Activated T-cell treated with anti-CD3 and anti-CD28 coated beads, Interleukin-2, amount 50 U/mL, for 4 hours (primary cell): Measurements from ENCODE around the gene PRR29. TPM values are rescaled to one million over a fixed set of nuclear protein-coding genes. Genes with fewer than 3 reads are reported as not detected.

Experiments used
- ATAC-seq, 2 donors: fragments of 200-7000 bp; cut with Tn5 transposase; one replicate each; pipeline ENCODE4 v1.10.0; 2021
- DNase-seq: peaks from one replicate; pipeline ENCODE4 v3.0.0-alpha.2; 2020
- H3K27me3 Mint-ChIP-seq: one replicate; pipeline ENCODE4 v1.8.0; 2021; ENCODE audit warnings: low read depth, mixed read lengths
- H3K36me3 Mint-ChIP-seq: one replicate; pipeline ENCODE4 v1.8.0; 2022; ENCODE audit warnings: mixed read lengths; ENCODE audit not compliant: insufficient read depth
- H3K4me1 Mint-ChIP-seq: one replicate; pipeline ENCODE4 v1.8.0; 2021; ENCODE audit warnings: low read depth, mixed read lengths
- H3K4me3 Mint-ChIP-seq: one replicate; pipeline ENCODE4 v1.8.0; 2021; ENCODE audit warnings: mild to moderate bottlenecking, moderate library complexity, mixed read lengths
- H3K9me3 Mint-ChIP-seq: one replicate; pipeline ENCODE4 v1.8.0; 2021; ENCODE audit warnings: mixed read lengths
- total RNA-seq, 3 donors: library from RNA; stranded (reverse); gene quantifications; one replicate each; pipeline ENCODE4 v1.2.1, GENCODE V29; 2021

PRR29 gene
- total RNA-seq, 3 donors from 2014 or later, result 0.16 TPM; not detected in 2

GRCh38 chr17:64053101-64053500 is 55.0 kb downstream of the PRR29 start:
- H3K4me1 Mint-ChIP-seq, result peaks cover 52% of the 10 kb centered on the region
- no peaks in the 10 kb centered on the region for H3K9me3 Mint-ChIP-seq
- H3K36me3 Mint-ChIP-seq, result peaks cover 53% of the 10 kb centered on the region
- ATAC-seq (no peak), DNase-seq (no peak)
- H3K27me3 Mint-ChIP-seq, result no peaks in the 10 kb centered on the region
- H3K4me3 Mint-ChIP-seq, result no peak overlapping the region

Other genes with a start within 250 kb of the PRR29 start
- gene CCDC47, start 224.8 kb upstream of the PRR29 start, total RNA-seq, result 100 to 1,000 TPM in 2 of 3 donors, 10 to 100 TPM in 1; 99.5 to 103 (median 102) TPM
- gene DDX42, start 224.2 kb upstream of the PRR29 start, total RNA-seq, result 100 to 1,000 TPM in 1 of 3 donors, 10 to 100 TPM in 2; 95.1 to 112 (median 95.3) TPM
- 100 to 1,000 TPM; 272 to 298 (median 280) TPM for gene PSMC5, start 170.9 kb upstream of the PRR29 start, total RNA-seq
- gene FTSJ3, start 170.7 kb upstream of the PRR29 start, total RNA-seq, result 100 to 1,000 TPM; 123 to 169 (median 157) TPM
- 10 to 100 TPM; 81.4 to 87.9 (median 83.8) TPM for gene SMARCD2, start 155.7 kb upstream of the PRR29 start, total RNA-seq
- gene CSH2, start 124.7 kb upstream of the PRR29 start, total RNA-seq, result not detected
- not detected for gene GH2, start 116.4 kb upstream of the PRR29 start, total RNA-seq
- gene CSH1, start 101.8 kb upstream of the PRR29 start, total RNA-seq, result not detected
- gene CSHL1, start 87.1 kb upstream of the PRR29 start, total RNA-seq, result not detected
- not detected for gene GH1, start 79.5 kb upstream of the PRR29 start, total RNA-seq
- 10 to 100 TPM; 15.3 to 21.6 (median 17.1) TPM for gene CD79B, start 66.0 kb upstream of the PRR29 start, total RNA-seq
- under 1 TPM in 2 of 3 donors, not detected in 1; 0.05 to 0.14 TPM for gene SCN4A, start 25.4 kb upstream of the PRR29 start, total RNA-seq
- 10 to 100 TPM; 67.0 to 88.9 (median 77.1) TPM for gene ICAM2, start 22.3 kb downstream of the PRR29 start, total RNA-seq
- gene ERN1, start 131.8 kb downstream of the PRR29 start, total RNA-seq, result 10 to 100 TPM; 16.2 to 29.3 (median 21.0) TPM